Activated naive CD8-positive, alpha-beta T cell treated with anti-CD3 and anti-CD28 coated beads for 36 hours (primary cell): ENCODE measurements around the gene CHCHD1. TPM values are rescaled to one million over a fixed set of nuclear protein-coding genes. Genes with fewer than 3 reads are reported as not detected.

Experiments
- DNase-seq: peaks from one replicate; pipeline ENCODE4 v3.0.0; 2021
- H3K27ac Mint-ChIP-seq: one replicate; pipeline ENCODE4 v1.8.0; 2022; ENCODE audit warnings: mild to moderate bottlenecking, moderate library complexity, mixed read lengths
- H3K27me3 Mint-ChIP-seq: one replicate; pipeline ENCODE4 v1.8.0; 2022; ENCODE audit warnings: mild to moderate bottlenecking, mixed read lengths
- H3K36me3 Mint-ChIP-seq: one replicate; pipeline ENCODE4 v1.8.0; 2021; ENCODE audit warnings: mild to moderate bottlenecking, mixed read lengths
- H3K4me1 Mint-ChIP-seq: one replicate; pipeline ENCODE4 v1.8.0; 2021; ENCODE audit warnings: mixed read lengths
- H3K4me3 Mint-ChIP-seq: one replicate; pipeline ENCODE4 v1.8.0; 2022; ENCODE audit warnings: mild to moderate bottlenecking, moderate library complexity, mixed read lengths
- H3K9me3 Mint-ChIP-seq: one replicate; pipeline ENCODE4 v1.8.0; 2022; ENCODE audit warnings: mixed read lengths
- total RNA-seq, 2 experiments: library from RNA; stranded (reverse); gene quantifications; one replicate each; pipeline ENCODE4 v1.2.3, GENCODE V29; 2021

CHCHD1 gene
- total RNA-seq, 2 experiments from 2014 or later: 34.8 to 38.6 TPM

DNA sequence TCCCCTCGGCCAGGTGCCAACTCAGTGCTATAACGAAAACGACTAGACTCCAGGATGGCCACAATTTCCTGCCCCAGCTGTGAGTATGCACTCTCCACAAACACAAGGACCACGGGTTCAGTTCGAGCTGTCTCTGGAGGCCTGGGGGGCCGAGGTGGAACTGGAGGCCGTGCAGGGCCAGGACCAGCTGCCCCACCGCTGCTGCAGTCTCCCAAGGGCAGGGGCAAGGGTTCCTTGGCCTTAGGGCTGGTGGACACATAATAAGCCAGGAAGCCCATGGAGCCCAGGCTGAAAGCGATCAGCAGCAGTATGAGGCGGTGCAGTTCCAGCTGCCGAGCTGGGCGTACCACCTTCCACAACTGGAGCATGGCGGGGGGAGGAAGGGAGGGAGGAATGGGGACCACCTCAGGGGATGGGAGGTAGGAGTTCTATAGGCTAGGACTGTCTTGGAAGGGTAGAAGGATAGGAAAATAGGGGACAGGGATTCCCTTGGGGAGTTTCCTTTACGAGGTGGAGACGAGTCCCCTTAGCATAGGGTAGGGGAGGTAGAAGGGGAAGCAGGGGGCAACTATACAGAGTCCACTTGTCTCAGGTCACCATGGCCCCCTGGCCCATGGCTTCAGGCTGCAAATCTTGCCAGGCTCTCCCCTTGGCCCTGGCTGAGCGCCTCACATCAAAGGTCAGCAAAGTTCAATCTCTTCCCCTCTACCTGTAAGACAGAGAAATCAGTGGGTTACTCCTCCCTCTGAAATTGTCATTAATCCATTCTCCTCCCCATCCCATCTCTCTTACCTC lies 26.4 kb downstream of the CHCHD1 start:
- Mint-ChIP-seq H3K4me3 (peak overlapping the region; percentile 7), H3K4me1 (peaks cover 48% of the 10 kb centered on the region), H3K9me3 (no peaks in the 10 kb centered on the region), H3K27me3 (no peaks in the 10 kb centered on the region), H3K27ac (no peak overlapping the region), H3K36me3 (peaks cover 38% of the 10 kb centered on the region)
- no peak for DNase-seq

DNA sequence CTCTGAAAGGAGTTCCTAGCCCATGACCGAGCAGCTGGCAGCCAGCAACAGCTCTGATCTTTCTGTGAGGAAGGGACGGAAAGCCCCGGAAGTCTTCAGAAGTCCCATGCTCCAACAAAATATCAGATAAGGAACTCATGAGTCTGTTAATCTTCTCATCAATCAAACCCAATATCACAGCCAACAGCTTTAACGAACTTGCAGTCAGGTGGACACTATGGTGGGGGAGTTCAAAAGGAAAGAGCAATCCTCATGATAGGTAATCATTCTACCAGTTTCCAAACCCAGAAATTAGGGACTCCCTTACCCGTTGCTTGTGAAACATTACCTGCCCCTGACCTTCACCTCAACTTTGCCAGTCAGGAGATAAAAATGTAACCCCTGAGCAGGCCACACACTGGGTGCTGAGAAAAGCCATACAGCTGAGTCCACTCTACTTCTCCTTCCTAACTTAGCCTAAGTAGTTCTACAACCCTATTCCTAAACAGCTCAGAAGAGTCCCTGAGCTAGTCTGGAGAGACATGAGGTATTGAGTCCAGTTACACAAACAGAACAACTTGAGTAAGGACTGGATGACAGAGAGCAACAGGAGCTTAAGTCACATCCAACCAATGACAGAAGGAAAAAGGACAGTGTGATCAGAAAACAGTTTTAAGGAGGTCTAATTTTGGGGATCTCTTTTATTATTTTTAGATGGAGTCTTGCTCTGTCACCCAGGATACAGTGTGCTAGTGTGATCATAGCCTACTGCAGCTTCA lies 27.4 kb downstream of the CHCHD1 start:
- no peaks in the 10 kb centered on the region for H3K27me3 Mint-ChIP-seq
- H3K27ac Mint-ChIP-seq: peak overlapping the region; percentile 99
- H3K4me1 Mint-ChIP-seq: peaks cover 40% of the 10 kb centered on the region
- H3K9me3 Mint-ChIP-seq: no peaks in the 10 kb centered on the region
- peaks cover 31% of the 10 kb centered on the region for H3K36me3 Mint-ChIP-seq
- H3K4me3 Mint-ChIP-seq: peak overlapping the region; percentile 93
- no peak for DNase-seq

DNA sequence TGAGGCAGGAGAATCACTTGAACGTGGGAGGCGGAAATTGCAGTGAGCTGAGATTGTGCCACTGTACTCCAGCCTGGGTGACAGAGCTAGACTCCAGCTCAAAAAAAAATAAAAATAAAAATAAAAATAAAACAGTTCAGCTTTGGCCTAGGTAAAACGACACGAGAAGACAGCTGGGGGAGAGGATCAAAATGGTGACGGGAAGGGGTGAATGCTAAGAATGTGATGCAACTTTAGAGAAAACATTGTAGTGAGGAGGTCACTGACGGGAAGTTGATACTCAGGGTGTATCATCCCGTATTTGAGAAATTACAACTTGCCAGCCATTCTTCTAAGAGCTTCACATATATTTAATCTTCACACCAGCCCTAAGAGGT lies 28.5 kb downstream of the CHCHD1 start:
- Mint-ChIP-seq H3K27ac (peak overlapping the region; percentile 99), H3K27me3 (no peaks in the 10 kb centered on the region), H3K36me3 (peaks cover 29% of the 10 kb centered on the region), H3K4me3 (peak overlapping the region; percentile 93), H3K9me3 (no peaks in the 10 kb centered on the region), H3K4me1 (peaks cover 38% of the 10 kb centered on the region)
- DNase-seq: no peak

DNA sequence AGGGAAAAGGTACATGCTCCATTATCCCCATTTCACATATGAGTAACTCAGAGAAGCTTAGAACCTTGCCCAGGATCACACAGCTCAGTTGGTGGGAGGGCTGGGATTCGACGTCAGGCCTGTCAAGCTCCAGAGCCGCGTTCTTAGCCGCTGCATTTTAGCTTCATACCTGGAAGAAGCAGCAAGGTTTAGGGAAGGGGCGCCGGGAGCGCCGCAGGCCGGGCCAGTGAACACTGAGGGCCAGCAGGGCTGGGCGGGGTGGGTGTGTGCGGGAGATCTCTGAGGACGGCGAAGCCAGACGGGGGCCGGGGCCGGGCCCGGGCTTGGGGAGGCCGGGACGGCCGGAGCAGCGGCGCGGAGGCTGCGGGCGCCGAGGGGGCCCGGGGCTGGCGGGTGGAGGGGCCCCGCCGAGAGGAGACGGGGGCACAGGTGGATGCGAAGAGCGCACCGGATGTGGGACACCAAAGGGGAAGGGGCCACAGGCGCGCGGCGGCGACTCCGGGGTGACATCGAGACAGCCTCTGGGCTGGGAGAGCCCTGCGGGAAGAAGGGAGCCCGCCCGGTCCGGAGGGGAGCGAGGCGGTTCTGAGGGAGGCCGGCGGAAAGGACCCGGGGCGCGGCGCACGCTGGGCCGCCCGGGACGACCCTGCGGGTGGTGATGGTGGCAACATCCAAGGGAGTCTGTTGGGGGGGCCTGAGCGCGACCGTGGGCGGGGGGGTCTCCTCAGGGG lies 29.1 kb downstream of the CHCHD1 start:
- no peaks in the 10 kb centered on the region for H3K9me3 Mint-ChIP-seq
- peak overlapping the region; percentile 99 for H3K27ac Mint-ChIP-seq
- peak overlapping the region; percentile 93 for H3K4me3 Mint-ChIP-seq
- H3K36me3 Mint-ChIP-seq: peaks cover 29% of the 10 kb centered on the region
- peak; percentile 67 for DNase-seq
- H3K4me1 Mint-ChIP-seq: peaks cover 37% of the 10 kb centered on the region
- no peaks in the 10 kb centered on the region for H3K27me3 Mint-ChIP-seq

DNA sequence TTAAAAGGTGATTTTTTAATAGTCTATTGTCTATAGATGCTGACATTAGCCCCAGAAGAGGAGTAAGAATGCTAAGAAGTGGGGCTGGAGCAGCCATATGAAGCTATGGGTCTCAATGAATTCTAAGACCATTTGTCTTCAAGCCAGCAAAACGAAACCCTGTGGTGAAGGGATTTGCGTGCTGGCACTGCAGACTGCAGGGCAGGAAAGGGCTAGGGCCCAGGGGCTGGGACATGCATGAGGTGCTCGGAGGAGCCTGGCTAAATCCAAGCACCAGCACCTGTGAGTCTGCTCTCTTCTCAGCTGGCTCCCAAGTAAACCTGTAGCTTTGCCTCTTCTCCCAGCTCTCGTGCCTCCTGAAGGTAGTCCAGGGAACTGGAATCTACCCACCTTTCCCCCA lies 30.8 kb downstream of the CHCHD1 start:
- Mint-ChIP-seq H3K36me3 (peaks cover 21% of the 10 kb centered on the region), H3K27me3 (no peaks in the 10 kb centered on the region), H3K27ac (peak overlapping the region; percentile 13), H3K4me3 (no peak overlapping the region), H3K4me1 (peaks cover 25% of the 10 kb centered on the region), H3K9me3 (no peaks in the 10 kb centered on the region)
- DNase-seq: no peak

DNA sequence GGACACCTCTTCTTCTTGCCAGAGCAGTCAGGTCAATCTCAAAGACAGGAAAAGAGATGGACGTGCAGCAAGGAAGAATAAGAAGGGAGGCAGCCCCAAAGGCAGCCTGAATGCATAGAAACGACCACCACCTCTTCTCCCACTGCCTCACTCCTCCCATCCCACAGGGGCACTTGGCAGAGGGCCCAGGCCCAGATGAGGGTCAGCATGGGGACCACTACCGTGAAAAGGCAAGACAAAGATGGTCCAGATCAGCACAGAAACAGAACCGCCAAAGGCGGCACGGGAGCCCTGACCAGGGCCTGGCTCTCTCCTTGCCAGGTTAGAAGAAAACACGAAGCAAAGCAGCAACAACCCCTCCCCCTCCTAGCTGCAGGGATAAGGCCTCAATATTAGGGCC lies 31.5 kb downstream of the CHCHD1 start:
- Mint-ChIP-seq H3K27me3 (no peaks in the 10 kb centered on the region), H3K27ac (no peak overlapping the region), H3K4me1 (peaks cover 19% of the 10 kb centered on the region), H3K4me3 (no peak overlapping the region), H3K36me3 (peaks cover 21% of the 10 kb centered on the region), H3K9me3 (no peaks in the 10 kb centered on the region)
- DNase-seq: no peak

DNA sequence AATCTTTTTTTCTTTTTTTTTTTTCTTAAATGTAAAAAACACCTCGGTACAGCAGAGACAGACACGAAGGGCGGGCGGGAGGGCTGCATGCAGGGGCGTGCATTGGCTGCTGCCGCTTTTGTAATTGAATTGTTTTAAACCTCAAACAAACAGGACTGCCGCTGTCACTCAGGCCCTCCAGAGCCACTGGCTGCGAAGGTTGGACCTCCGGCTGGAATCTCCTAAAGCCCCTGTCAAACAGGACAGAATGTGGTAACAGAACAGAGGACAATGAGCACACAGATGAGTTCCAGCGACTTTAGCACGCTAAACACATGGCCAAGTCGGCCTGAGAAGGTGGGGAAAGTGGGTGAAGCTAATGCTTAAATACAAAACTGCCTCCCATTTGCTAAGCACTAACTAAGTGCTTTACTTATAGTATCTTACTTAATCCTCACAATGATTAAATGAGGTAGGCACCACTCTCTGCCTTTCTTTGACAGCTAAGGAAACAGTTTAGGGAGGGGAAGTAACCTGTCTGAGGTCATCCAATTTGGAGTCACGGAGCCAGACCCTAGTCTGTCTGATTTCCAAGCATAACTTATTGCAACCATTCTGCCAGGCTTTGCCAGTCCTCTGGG lies 32.5 kb downstream of the CHCHD1 start:
- Mint-ChIP-seq H3K36me3 (peaks cover 15% of the 10 kb centered on the region), H3K4me1 (peaks cover 9% of the 10 kb centered on the region), H3K27me3 (no peaks in the 10 kb centered on the region), H3K27ac (no peak overlapping the region), H3K4me3 (no peak overlapping the region), H3K9me3 (no peaks in the 10 kb centered on the region)
- DNase-seq: no peak

DNA sequence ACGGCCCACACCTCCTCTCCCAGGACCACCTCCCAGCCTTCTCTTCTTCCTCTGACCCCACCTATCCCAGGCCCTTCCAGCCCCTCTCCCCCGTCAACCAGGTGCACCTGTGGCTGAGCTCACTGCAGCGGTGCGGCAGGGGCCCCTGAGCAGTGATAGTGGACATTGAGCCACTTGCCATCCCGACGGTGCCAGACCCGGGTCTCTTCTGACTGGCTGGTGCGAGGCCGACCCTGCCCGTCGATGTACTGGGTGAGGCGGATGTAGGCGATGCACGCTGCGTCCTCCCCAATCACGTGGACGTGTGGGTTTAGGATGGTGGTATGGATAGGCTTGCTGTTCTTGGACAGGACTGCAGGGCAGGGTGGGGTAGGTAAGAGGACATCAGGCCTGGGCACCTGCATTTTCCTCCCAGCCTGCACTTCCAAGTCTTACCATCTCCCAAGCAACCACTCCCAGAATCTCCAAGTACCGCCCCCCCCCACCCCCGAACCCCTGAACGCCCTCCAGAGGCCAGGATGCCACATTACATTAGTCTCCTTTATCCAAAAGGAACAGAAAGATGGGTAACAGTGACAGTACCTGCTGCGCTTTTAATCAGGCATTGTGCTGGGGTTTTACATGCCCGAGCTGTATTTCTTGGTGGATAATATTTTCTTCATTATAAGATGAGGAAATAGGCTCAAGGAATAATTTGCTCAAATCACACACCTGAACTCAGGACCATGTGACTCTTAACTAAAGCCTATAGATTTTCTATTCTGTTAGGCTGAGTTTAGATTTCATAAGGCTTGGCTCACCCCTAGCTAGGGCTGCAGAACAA lies 33.3 kb downstream of the CHCHD1 start:
- Mint-ChIP-seq H3K27ac (no peak overlapping the region), H3K4me1 (peaks cover 4% of the 10 kb centered on the region), H3K27me3 (no peaks in the 10 kb centered on the region), H3K36me3 (peaks cover 9% of the 10 kb centered on the region), H3K4me3 (no peak overlapping the region), H3K9me3 (no peaks in the 10 kb centered on the region)
- DNase-seq: no peak

DNA sequence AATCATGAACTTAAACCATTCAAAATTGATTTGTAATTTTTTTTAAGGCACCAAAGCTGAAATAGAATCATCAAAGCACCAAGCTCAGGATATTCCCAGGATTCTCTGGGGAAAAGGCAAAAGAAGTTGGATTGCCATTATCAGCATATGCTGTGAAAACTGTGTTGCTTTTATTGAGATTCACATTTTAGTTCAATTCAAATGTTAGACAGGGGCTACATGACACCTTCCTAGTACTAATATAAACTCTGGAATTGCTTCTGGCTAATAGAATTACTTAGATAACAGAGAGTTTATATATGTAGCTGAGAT lies 33.8 kb downstream of the CHCHD1 start:
- H3K4me1 Mint-ChIP-seq: no peaks in the 10 kb centered on the region
- no peaks in the 10 kb centered on the region for H3K9me3 Mint-ChIP-seq
- peaks cover 4% of the 10 kb centered on the region for H3K36me3 Mint-ChIP-seq
- DNase-seq: no peak
- no peak overlapping the region for H3K4me3 Mint-ChIP-seq
- H3K27me3 Mint-ChIP-seq: no peaks in the 10 kb centered on the region
- H3K27ac Mint-ChIP-seq: no peak overlapping the region

DNA sequence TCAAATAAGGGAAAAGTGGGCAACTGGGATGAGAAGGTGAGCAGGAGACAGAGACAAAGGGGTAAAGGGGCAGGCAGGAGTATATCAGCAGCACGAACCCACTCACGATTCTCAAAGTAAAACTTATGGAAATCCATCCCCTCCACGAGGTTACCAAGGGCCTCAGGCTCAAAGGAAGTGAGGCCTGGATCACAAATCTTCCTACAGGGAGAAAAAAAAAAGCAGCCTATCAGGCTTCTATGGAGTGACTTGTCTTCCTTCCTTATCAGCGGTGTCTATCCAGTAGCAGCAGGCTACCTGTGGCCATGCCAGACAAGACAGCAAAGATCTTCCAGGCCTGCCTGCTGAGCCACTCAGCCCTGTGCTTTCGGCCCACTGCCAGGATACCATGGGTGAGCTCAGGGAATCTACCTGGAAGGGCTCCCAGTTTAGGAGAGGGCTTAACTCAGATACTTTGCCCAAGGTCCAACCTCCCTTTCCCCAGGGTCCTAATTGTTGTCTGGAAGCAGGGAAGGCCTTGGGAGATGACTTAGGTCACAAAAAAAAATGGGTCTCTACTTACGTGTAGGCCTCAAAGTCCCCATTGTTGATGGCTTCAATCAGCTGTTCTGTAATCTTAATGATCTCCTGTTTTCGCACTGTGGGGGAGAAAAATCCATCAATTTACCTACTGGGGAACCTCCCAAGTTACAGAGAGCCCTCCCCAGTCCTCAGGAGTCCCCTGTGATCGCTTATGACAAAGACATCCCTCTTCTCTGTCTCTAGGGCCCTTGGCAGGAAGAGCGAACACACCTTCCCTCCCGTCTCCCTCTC lies 35.3 kb downstream of the CHCHD1 start:
- peak overlapping the region; percentile 22 for H3K27ac Mint-ChIP-seq
- H3K4me3 Mint-ChIP-seq: no peak overlapping the region
- no peaks in the 10 kb centered on the region for H3K4me1 Mint-ChIP-seq
- DNase-seq: no peak
- H3K36me3 Mint-ChIP-seq: peaks cover 4% of the 10 kb centered on the region
- no peaks in the 10 kb centered on the region for H3K9me3 Mint-ChIP-seq
- H3K27me3 Mint-ChIP-seq: no peaks in the 10 kb centered on the region

DNA sequence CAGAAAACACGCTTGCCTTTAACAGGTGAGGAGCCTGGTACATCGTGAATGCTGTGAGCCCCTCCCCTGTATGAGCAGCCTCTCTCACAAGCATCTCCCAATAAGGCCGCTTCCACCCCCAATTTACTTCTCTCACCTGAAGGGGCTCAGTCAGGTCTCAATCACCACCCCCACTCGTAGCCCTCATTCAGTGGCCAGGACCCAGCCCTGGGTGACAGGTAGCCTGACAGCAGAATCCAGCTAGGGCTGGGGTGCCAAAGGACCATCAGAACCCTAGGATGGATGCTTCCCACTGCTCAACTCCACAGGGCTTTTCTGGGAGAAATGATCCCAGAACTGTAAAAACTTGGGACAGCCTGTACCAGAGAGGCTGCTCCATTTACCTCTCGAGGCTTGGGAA lies 36.0 kb downstream of the CHCHD1 start:
- H3K27me3 Mint-ChIP-seq: no peaks in the 10 kb centered on the region
- H3K9me3 Mint-ChIP-seq: no peaks in the 10 kb centered on the region
- no peak overlapping the region for H3K27ac Mint-ChIP-seq
- no peak for DNase-seq
- no peaks in the 10 kb centered on the region for H3K4me1 Mint-ChIP-seq
- peaks cover 4% of the 10 kb centered on the region for H3K36me3 Mint-ChIP-seq
- H3K4me3 Mint-ChIP-seq: no peak overlapping the region

DNA sequence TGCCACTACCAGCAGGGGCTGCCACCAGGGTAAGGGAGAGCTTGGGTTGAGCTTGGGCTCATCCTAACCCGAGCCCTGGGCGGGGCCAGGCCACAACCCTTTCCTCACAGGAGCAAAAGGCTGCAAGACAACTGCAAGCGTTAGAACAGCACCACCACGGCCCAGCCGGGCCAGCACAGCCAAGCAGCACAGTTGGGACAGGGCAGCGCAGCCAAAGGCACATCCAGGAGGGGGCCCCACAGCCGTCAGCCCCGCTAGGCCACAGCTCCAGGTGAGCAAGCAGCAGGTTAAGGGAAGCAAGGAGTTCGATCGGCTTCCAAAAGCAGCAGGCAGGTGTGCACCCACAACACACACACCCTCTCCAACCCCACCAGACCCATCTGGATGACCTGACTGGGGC lies 36.6 kb downstream of the CHCHD1 start:
- H3K9me3 Mint-ChIP-seq: no peaks in the 10 kb centered on the region
- H3K4me1 Mint-ChIP-seq: no peaks in the 10 kb centered on the region
- H3K27me3 Mint-ChIP-seq: no peaks in the 10 kb centered on the region
- H3K27ac Mint-ChIP-seq: no peak overlapping the region
- no peak for DNase-seq
- no peak overlapping the region for H3K4me3 Mint-ChIP-seq
- H3K36me3 Mint-ChIP-seq: peaks cover 4% of the 10 kb centered on the region

DNA sequence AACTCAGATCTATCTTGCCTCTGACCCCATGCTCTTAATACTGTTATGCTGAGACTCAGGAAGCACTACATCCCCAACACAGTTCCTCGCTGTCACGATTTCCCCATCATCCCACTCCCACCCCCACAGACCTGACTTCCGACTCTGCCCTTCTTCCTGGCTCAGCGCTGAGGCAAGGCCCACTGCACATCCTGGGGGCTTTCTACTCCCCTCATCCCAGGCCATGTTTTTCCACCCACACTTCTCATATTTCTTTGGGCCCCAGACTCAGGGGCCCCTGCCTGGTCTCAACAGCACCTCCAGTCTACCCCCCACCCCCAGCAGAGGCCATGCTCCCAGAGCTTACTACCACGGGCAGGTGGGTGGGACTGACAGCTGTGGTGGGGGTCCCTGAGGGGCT lies 37.2 kb downstream of the CHCHD1 start:
- Mint-ChIP-seq H3K4me3 (no peak overlapping the region), H3K27me3 (no peaks in the 10 kb centered on the region), H3K9me3 (no peaks in the 10 kb centered on the region), H3K27ac (no peak overlapping the region), H3K36me3 (peaks cover 4% of the 10 kb centered on the region), H3K4me1 (no peaks in the 10 kb centered on the region)
- DNase-seq: no peak
